ENCODE data around the gene BRIP1. TPM values are rescaled to one million over a fixed set of nuclear protein-coding genes. Genes with fewer than 3 reads are reported as not detected.

BRIP1 gene
- total and polyA plus RNA-seq, 2 experiments from 2014 or later = 8.0 to 23.1 TPM

GRCh38 chr17:61833536-61834193 lies 29.7 kb downstream of the BRIP1 start (continued):
- TF ChIP-seq ZNF462 (CRISPR knock-in tag; IDR thresholded peaks at IDR 0.05) (no peak), JUNB (IDR thresholded peaks at IDR 0.05; ENCODE audit: unreplicated experiment) (no peak), CTCF (conservative IDR thresholded peaks at IDR 0.05; ENCODE audit: low read depth in 2 of 2) (no peak), EZH2 (IDR thresholded peaks at IDR 0.05; ENCODE audit: low read depth, unreplicated experiment) (no peak)

GRCh38 chr17:61832463-61832862 lies 30.9 kb downstream of the BRIP1 start:
- H3K27me3 Mint-ChIP-seq (ENCODE audit: insufficient read depth, low read depth, poor library complexity) = no peaks in the 10 kb centered on the region
- no peaks in the 10 kb centered on the region for H3K79me2 ChIP-seq (replicated peaks; ENCODE audit: insufficient read depth)
- H3K9me3 Mint-ChIP-seq = peaks cover 8% of the 10 kb centered on the region; the same call in 2 of the 3 replicates
- H2AFZ ChIP-seq = no peak overlapping the region
- no peak overlapping the region for H3K4me3 ChIP-seq
- no peaks in the 10 kb centered on the region for H3K4me1 Mint-ChIP-seq
- no peaks in the 10 kb centered on the region for H3K27me3 ChIP-seq (ENCODE audit: insufficient read depth)
- no peaks in the 10 kb centered on the region for H3K9me2 ChIP-seq (ENCODE audit: insufficient read depth)
- H3K36me3 ChIP-seq (ENCODE audit: insufficient read depth) = peaks cover 5% of the 10 kb centered on the region; the same call in 1 of the 2 replicates
- no peaks in the 10 kb centered on the region for H3K4me1 ChIP-seq (ENCODE audit: insufficient read depth)
- H3K4me2 ChIP-seq = no peak overlapping the region
- no peaks in the 10 kb centered on the region for H3F3A ChIP-seq (replicated peaks; ENCODE audit: low read depth)
- H3K27ac ChIP-seq (ENCODE audit: low read depth) = no peak overlapping the region
- H3K4me3 Mint-ChIP-seq = no peak overlapping the region
- ATAC-seq (no peak), DNase-seq (ENCODE audit: low spot score) (no peak)
- H3K36me3 Mint-ChIP-seq (ENCODE audit: low read depth) = peaks cover 22% of the 10 kb centered on the region
- no peaks in the 10 kb centered on the region for H4K20me1 ChIP-seq (replicated peaks; ENCODE audit: insufficient read depth)
- no peak overlapping the region for H3K27ac Mint-ChIP-seq
- TF ChIP-seq EZH2 (IDR thresholded peaks at IDR 0.05; ENCODE audit: low read depth, unreplicated experiment) (no peak), ETS1 (IDR thresholded peaks at IDR 0.05) (no peak), POLR2AphosphoS5 (IDR thresholded peaks at IDR 0.05; ENCODE audit: low read depth) (no peak), JUNB (IDR thresholded peaks at IDR 0.05; ENCODE audit: unreplicated experiment) (no peak), ZNF331 (CRISPR knock-in tag; IDR thresholded peaks at IDR 0.05; ENCODE audit: low read depth) (no peak), STAT1 (IDR thresholded peaks at IDR 0.05; ENCODE audit: unreplicated experiment) (no peak), ZNF114 (CRISPR knock-in tag; IDR thresholded peaks at IDR 0.05) (no peak), EZH2phosphoT487 (IDR thresholded peaks at IDR 0.05; ENCODE audit: unreplicated experiment) (no peak)

All from GM23338 (cell line).